Spleen (tissue), 7 donors: Measurements from ENCODE around the gene NPDC1.

Source experiments
- POLR2A ChIP-seq, 3 donors: fragments of 450-650 bp; IDR thresholded peaks; one replicate each; pipeline ENCODE4 v1.5.1; 2017; ENCODE audit warnings: antibody characterized with exemption in 3 of 3, mild to moderate bottlenecking in 1 of 3
- POLR2AphosphoS5 ChIP-seq, 3 donors: sonication (generic); formaldehyde crosslinking; IDR thresholded peaks; one replicate each; pipeline ENCODE4 v1.5.1; 2017; ENCODE audit warnings: antibody characterized with exemption in 3 of 3
- TF ChIP-seq, protein P1 (sequence below), 11 experiments: fragments of 200-600 bp in 7 of 11; fragments of 450-650 bp in 4 of 11; sonication (generic) in 4 of 11; IDR thresholded peaks in 8 of 11; conservative IDR thresholded peaks in 3 of 11; 1 replicate in 7 of 11; 2 replicates in 4 of 11; pipeline versions ENCODE4 v1.4.0 to v1.8.0; 2016 to 2021; ENCODE audit warnings: antibody characterized with exemption in 11 of 11, inconsistent platforms in 4 of 11, mild to moderate bottlenecking in 1 of 11
- donor health status: DM: no; HTN: no; CAD: no; lungs with moderate emphysema.
- donor health status: DM: no; HTN: no; CAD: no.
- donor health status: DM: no; HTN: no; CAD: no.

- TF ChIP-seq, protein P1, sequence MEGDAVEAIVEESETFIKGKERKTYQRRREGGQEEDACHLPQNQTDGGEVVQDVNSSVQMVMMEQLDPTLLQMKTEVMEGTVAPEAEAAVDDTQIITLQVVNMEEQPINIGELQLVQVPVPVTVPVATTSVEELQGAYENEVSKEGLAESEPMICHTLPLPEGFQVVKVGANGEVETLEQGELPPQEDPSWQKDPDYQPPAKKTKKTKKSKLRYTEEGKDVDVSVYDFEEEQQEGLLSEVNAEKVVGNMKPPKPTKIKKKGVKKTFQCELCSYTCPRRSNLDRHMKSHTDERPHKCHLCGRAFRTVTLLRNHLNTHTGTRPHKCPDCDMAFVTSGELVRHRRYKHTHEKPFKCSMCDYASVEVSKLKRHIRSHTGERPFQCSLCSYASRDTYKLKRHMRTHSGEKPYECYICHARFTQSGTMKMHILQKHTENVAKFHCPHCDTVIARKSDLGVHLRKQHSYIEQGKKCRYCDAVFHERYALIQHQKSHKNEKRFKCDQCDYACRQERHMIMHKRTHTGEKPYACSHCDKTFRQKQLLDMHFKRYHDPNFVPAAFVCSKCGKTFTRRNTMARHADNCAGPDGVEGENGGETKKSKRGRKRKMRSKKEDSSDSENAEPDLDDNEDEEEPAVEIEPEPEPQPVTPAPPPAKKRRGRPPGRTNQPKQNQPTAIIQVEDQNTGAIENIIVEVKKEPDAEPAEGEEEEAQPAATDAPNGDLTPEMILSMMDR (IDR thresholded peaks at IDR 0.05 in 8 of 11, conservative IDR thresholded peaks at IDR 0.05 in 3 of 11) = no peak
- TF ChIP-seq POLR2A (IDR thresholded peaks at IDR 0.05) (no peak), POLR2AphosphoS5 (IDR thresholded peaks at IDR 0.05) (no peak)
Observed at GRCh38 chr9:137026828-137027227, 19.1 kb downstream of the NPDC1 start.
